Measurements from ENCODE around the gene UCMA.

Gene UCMA

DNA sequence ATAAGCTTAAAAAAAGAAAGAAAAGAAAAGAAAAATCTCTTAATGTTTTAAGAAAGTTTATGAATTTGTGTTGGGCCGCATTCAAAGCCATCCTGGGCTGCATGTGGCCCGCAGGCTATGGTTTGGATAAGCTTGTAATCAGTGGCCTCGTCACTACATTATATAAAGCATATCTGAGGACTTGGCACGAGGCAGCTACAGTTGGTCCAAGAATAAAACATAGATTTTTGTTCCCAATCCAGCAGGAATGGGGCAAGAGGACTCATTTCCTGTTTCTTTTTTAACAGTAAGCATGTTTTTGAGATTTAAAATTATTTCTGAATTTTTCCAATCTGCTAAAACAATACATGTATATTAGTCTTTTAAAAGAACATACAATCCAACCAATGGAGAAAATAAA lies 44.2 kb downstream of the UCMA start:
- in situ Hi-C loops (cut with MboI; ENCODE audit: low sequenced_read_pairs): no loop called here

- in situ Hi-C loops (cut with MboI; ENCODE audit: low sequenced_read_pairs): no loop called here
Observed at GRCh38 chr10:13188593-13188992, 45.6 kb downstream of the UCMA start.

DNA sequence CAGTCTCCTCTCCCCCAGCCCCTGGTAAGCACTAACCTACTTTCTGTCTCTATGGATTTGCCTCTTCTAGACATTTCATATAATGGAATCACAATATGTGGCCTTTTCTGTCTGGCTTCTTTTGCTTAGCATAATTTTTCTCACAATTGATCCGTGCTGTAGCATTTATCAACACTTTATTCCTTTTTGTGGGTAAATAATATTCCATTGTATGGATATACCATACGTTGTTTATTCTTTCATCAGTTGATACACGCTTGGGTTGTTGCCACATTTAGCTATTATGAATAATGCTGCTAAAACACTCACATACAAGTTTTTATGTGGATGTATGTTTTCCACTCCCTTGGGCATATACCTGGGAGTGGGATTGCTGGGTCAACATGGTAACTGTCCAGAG lies 47.0 kb downstream of the UCMA start:
- in situ Hi-C loops (cut with MboI; ENCODE audit: low sequenced_read_pairs): no loop called here

DNA sequence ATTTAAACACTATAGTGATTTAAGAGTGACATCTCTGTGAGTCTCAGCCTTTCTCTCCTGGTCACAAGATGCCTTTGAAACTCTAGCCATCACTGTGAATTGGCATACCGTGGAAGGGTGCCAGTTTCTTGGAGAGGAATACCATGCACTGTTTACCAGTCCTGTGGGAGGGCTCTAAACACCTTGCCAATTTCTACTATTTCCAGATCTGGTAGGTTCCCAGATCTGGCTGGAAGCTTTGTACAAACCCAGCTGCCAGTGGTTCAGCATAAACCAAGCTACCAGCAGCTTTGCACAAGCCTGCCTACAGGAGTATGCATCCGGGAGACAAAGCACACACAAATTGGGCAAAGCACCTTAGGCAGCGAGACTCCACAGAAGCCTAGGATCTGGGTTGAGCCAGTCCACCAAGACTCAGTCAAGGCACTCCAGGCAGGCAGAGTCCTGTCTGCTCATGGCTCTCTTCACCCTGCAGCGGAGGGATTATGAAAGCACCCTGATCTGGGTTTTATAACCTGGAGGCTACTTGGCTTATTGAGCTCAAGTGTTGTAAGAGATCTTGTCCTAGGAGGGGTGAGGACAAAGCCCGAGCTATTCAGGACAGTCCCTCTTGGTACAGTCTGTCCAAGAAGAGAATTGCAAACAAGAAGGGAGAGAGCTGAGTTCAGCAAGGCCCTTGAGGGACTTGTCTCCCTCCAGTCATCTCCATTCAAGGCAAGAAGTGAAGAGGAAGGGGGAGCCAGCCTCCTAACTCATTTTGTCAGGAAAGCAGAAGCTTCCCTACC lies 49.3 kb downstream of the UCMA start:
- in situ Hi-C loops (cut with MboI; ENCODE audit: low sequenced_read_pairs): no loop called here

DNA sequence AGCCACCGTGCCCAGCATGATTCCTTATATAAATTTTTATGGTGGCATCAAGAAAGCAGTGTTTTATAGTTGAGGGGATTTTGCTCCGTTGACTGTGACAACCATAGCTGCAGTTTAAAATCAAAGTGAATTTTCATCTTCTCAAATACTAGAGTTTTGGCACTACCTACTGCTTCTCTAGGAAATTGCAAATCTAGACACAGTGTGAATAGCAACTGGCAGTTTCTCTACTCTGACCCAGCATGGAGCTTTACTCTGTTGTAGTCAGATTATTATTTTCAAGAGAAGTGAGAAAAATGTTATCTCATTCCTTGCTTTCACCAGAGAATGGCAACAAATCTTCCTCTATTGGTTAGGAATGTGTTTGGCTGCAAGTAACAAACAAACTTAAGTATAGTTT lies 49.9 kb downstream of the UCMA start:
- in situ Hi-C loops (cut with MboI; ENCODE audit: low sequenced_read_pairs): no loop called here

DNA sequence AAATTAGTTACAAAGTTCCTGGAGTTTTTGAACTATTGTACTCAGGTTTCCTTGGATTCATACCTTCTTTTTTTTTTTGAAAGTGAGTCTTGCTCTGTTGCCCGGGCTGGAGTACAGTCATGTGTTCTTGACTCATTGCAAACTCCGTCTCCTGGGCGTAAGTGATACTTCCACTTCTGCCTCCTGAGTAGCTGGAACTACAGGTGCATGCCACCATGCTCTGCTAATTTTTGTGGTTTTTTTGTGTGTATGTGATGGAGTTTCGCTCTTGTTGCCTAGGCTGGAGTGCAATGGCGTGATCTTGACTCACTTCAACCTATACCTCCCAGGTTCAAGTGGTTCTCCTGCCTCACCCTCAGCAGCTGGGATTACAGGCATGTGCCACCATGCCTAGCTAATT lies 50.5 kb downstream of the UCMA start:
- in situ Hi-C loops (cut with MboI; ENCODE audit: low sequenced_read_pairs): no loop called here

DNA sequence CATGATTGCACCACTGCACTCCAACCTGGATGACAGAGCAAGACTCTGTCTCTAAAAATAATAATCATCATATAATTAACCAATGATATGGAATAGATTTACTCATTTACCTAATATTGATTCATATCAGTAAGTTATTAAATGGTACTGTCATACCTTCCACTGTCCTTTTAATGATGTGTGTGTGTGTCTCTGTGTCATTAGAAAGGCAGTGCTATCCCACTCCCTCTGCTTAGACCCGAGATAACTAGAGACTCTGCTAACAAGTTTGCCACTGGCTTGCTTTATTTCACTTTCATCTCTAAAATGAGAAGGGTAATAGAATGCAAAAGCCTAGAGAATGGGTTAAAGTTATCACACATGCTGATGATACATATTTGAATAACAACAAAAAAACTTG lies 51.8 kb downstream of the UCMA start:
- in situ Hi-C loops (cut with MboI; ENCODE audit: low sequenced_read_pairs): no loop called here

- in situ Hi-C loops (cut with MboI; ENCODE audit: low sequenced_read_pairs): no loop called here
Observed at GRCh38 chr10:13180788-13181187, 53.4 kb downstream of the UCMA start.

GRCh38 chr10:13173616-13174015 lies 60.6 kb downstream of the UCMA start:
- in situ Hi-C loops (cut with MboI; ENCODE audit: low sequenced_read_pairs): no loop called here

Data from HL-60/S4 treated with phorbol 12-myristate 13-acetate at 8.2 ng/mL for 4 days and 3 days (cell line).